Activated B cell treated with CpG ODN at 0.5 μM for 24 hours (primary cell): Measurements from ENCODE around the gene SLC38A6. TPM values are rescaled to one million over a fixed set of nuclear protein-coding genes. Genes with fewer than 3 reads are reported as not detected.

Experiments
- ATAC-seq: fragments of 200-7000 bp; cut with Tn5 transposase; one replicate; pipeline ENCODE4 v1.10.0; 2021; ENCODE audit warnings: low read depth, mild to moderate bottlenecking, moderate library complexity
- CTCF ChIA-PET: fragments of 350-600 bp; sonication (Branson Sonifier 250); formaldehyde crosslinking; loops from one replicate; lab custom pipeline; 2021; ENCODE audit warnings: antibody characterized with exemption; lab: Charles Lee
- POLR2A ChIA-PET: fragments of 350-600 bp; sonication (Branson Sonifier 250); formaldehyde crosslinking; loops from one replicate; lab custom pipeline; 2021; ENCODE audit warnings: antibody characterized with exemption; lab: Charles Lee
- DNase-seq: peaks from one replicate; pipeline ENCODE4 v3.0.0; 2022
- H3K27ac Mint-ChIP-seq: one replicate; pipeline ENCODE4 v1.8.0; 2020; ENCODE audit warnings: mixed read lengths
- H3K27me3 Mint-ChIP-seq: one replicate; pipeline ENCODE4 v1.8.0; 2021; ENCODE audit warnings: mixed read lengths
- H3K36me3 Mint-ChIP-seq: one replicate; pipeline ENCODE4 v1.8.0; 2021; ENCODE audit warnings: low read depth, mixed read lengths
- H3K4me1 Mint-ChIP-seq: one replicate; pipeline ENCODE4 v1.8.0; 2021; ENCODE audit warnings: mixed read lengths
- H3K4me3 Mint-ChIP-seq: one replicate; pipeline ENCODE4 v1.8.0; 2020; ENCODE audit warnings: mild to moderate bottlenecking, mixed read lengths
- H3K9me3 Mint-ChIP-seq: one replicate; pipeline ENCODE4 v1.8.0; 2020; ENCODE audit warnings: mixed read lengths
- CTCF ChIP-seq: fragments of 200-600 bp; IDR thresholded peaks from one replicate; pipeline ENCODE4 v1.8.0; 2022; ENCODE audit warnings: antibody characterized with exemption, mild to moderate bottlenecking
- intact Hi-C: fragments of 100-400 bp; cut with micrococcal nuclease; formaldehyde crosslinking; loops from one replicate; pipeline ENCODE4 v1.15.1; 2024
- total RNA-seq: library from RNA; stranded (reverse); gene quantifications from 2 replicates; pipeline ENCODE4 v1.2.3, GENCODE V29; 2022

The SLC38A6 gene
- total RNA-seq, 1 donor from 2014 or later = 10.8 TPM

DNA sequence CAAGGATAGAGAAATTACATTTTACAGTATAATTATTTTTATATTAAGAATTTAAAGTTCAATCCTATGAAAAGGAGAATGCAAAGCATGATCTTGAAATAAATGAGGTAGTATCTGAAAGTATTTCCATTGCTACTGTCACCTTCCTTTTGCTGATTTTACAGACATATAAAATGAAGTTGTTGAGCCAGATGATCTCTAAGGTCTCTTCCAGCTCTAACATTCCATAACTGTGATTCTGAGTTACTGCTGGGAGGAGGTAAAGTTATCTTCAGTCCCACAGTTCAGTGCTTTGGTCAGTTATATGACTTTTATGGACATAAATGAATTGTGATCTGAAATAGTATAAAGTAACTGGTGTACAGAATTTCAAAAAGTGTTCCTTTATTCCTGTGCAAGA lies 52.8 kb downstream of the SLC38A6 start:
- ATAC-seq (no peak), DNase-seq (no peak)
- Mint-ChIP-seq H3K27ac (peak overlapping the region; percentile 67), H3K4me1 (peaks cover 19% of the 10 kb centered on the region), H3K36me3 (no peaks in the 10 kb centered on the region), H3K9me3 (no peaks in the 10 kb centered on the region), H3K27me3 (no peaks in the 10 kb centered on the region), H3K4me3 (no peak overlapping the region)
- TF ChIP-seq CTCF = no peak
- CTCF ChIA-PET = no interaction called here
- POLR2A ChIA-PET = no interaction called here
- intact Hi-C loops = loop anchor here (5.0 kb wide), 1 partner anchor 48 kb away; no protein-coding TSS in a partner anchor

- Mint-ChIP-seq H3K9me3 (no peaks in the 10 kb centered on the region), H3K4me1 (peaks cover 19% of the 10 kb centered on the region), H3K27ac (peak overlapping the region; percentile 67), H3K4me3 (no peak overlapping the region), H3K27me3 (no peaks in the 10 kb centered on the region), H3K36me3 (no peaks in the 10 kb centered on the region)
- CTCF ChIA-PET = interaction anchor here (0.8 kb wide), 1 partner anchor 9 kb away, joined by 3 read pairs; no protein-coding TSS in a partner anchor
- DNase-seq (no peak), ATAC-seq (no peak)
- POLR2A ChIA-PET = interaction anchor here (0.6 to 1.0 kb wide), 2 partner anchors 46 to 787 kb away, joined by 3 to 5 read pairs; no protein-coding TSS in a partner anchor
- no peak for TF ChIP-seq CTCF
- intact Hi-C loops = loop anchor here (5.0 kb wide), 1 partner anchor 48 kb away; no protein-coding TSS in a partner anchor
Observed at GRCh38 chr14:61034416-61035120, 53.5 kb downstream of the SLC38A6 start.

GRCh38 chr14:61037215-61037614 lies 56.2 kb downstream of the SLC38A6 start:
- intact Hi-C loops = no loop called here
- ChIA-PET POLR2A (no interaction called here), CTCF (interaction anchor here (1.7 kb wide), 1 partner anchor 11 kb away, joined by 6 read pairs; no protein-coding TSS in a partner anchor)
- Mint-ChIP-seq H3K4me1 (peaks cover 13% of the 10 kb centered on the region), H3K27me3 (no peaks in the 10 kb centered on the region), H3K9me3 (no peaks in the 10 kb centered on the region), H3K27ac (no peak overlapping the region), H3K36me3 (no peaks in the 10 kb centered on the region), H3K4me3 (no peak overlapping the region)
- DNase-seq (no peak), ATAC-seq (no peak)
- no peak for TF ChIP-seq CTCF

DNA sequence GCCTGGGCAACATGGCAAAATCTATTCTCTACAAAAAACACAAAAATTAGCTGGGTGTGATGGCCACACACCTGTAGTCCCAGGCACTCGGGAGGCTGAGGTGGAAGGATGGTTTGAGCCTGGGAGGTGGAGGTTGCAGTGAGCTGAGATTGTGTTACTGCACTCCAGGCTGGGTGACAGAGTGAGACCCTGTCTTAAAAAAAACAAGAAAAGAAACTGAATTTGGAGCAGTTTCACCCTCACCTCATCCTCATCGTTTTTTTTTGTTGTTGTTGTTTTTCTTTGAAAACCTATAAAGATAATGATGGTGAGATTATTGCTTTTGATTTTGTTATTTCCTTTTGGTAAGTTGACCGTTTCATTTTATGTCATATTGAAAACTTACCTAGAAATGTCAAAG lies 60.7 kb downstream of the SLC38A6 start:
- H3K36me3 Mint-ChIP-seq = no peaks in the 10 kb centered on the region
- no peak for ATAC-seq
- DNase-seq = no peak
- H3K27ac Mint-ChIP-seq = no peak overlapping the region
- intact Hi-C loops = no loop called here
- ChIA-PET POLR2A (no interaction called here), CTCF (no interaction called here)
- no peaks in the 10 kb centered on the region for H3K27me3 Mint-ChIP-seq
- no peaks in the 10 kb centered on the region for H3K9me3 Mint-ChIP-seq
- H3K4me1 Mint-ChIP-seq = no peaks in the 10 kb centered on the region
- H3K4me3 Mint-ChIP-seq = no peak overlapping the region
- TF ChIP-seq CTCF = no peak

DNA sequence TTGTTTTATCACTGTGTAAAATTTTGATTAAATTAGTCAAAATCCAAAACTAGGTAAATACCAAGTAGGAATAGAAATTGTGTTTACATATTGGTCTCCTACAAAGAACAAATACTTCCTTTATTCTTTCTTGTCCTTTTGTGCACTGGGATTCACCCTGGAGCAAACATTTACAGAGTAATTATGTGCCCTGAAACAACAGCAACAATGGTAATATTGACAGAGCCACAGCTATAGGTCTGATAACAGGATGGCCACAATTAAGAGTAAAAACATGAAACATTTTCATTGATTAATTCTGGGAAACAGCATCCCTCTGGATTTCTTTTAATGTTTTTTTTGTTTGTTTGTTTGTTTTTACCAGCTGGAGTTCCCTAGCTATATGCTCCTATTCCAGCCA lies 61.2 kb downstream of the SLC38A6 start:
- no peak for TF ChIP-seq CTCF
- Mint-ChIP-seq H3K4me3 (no peak overlapping the region), H3K27ac (no peak overlapping the region), H3K36me3 (peaks cover 2% of the 10 kb centered on the region), H3K27me3 (no peaks in the 10 kb centered on the region), H3K9me3 (no peaks in the 10 kb centered on the region), H3K4me1 (no peaks in the 10 kb centered on the region)
- ChIA-PET POLR2A (no interaction called here), CTCF (no interaction called here)
- no peak for DNase-seq
- intact Hi-C loops = no loop called here
- ATAC-seq = no peak
